Tibial nerve (tissue), 4 donors: ENCODE measurements around the gene GULP1. TPM values are rescaled to one million over a fixed set of nuclear protein-coding genes. Genes with fewer than 3 reads are reported as not detected.

ENCODE experiments used
- DNase-seq, 2 donors: peaks; one replicate each; pipeline ENCODE4 v3.0.0-alpha.2; 2019; ENCODE audit warnings: low spot score in 2 of 2
- H3K27ac ChIP-seq, 4 donors: fragments of 200-600 bp; sonication (generic) in 3 of 4; one replicate each; pipeline ENCODE4 v1.5.1; 2017 to 2019; ENCODE audit warnings: mild to moderate bottlenecking in 1 of 4
- H3K27me3 ChIP-seq, 2 donors: fragments of 200-600 bp; sonication (generic) in 1 of 2; one replicate each; pipeline versions ENCODE4 v1.5.1 to v1.6.0; 2017 to 2019
- H3K36me3 ChIP-seq, 3 donors: fragments of 200-600 bp; sonication (generic); one replicate each; pipeline ENCODE4 v1.5.1; 2018 to 2019
- H3K4me1 ChIP-seq, 4 donors: fragments of 200-600 bp; sonication (generic) in 3 of 4; one replicate each; pipeline ENCODE4 v1.5.1; 2017 to 2019
- H3K4me3 ChIP-seq, 4 donors: fragments of 200-600 bp; sonication (generic) in 3 of 4; one replicate each; pipeline ENCODE4 v1.5.1; 2017 to 2019; ENCODE audit warnings: mild to moderate bottlenecking in 1 of 4, moderate library complexity in 1 of 4
- H3K9me3 ChIP-seq, 4 donors: fragments of 200-600 bp; sonication (generic) in 3 of 4; one replicate each; pipeline ENCODE4 v1.5.1; 2017 to 2019
- EP300 ChIP-seq, 2 donors: sonication (generic); formaldehyde crosslinking; IDR thresholded peaks; one replicate each; pipeline ENCODE4 v1.6.1; 2017; ENCODE audit warnings: antibody characterized with exemption in 2 of 2, mild to moderate bottlenecking in 1 of 2
- POLR2A ChIP-seq, 2 donors: fragments of 450-650 bp; IDR thresholded peaks; one replicate each; pipeline ENCODE4 v1.6.1; 2017; ENCODE audit warnings: antibody characterized with exemption in 2 of 2, mild to moderate bottlenecking in 2 of 2, moderate library complexity in 2 of 2
- WGBS, 2 donors: methylation state at CpG; one replicate each; pipeline ENCODE4 v1.1.5; 2018; 5-methylcytosine and 5-hydroxymethylcytosine counted together
- total RNA-seq, 4 donors: library from RNA; depleted of rRNA; stranded (reverse); fragments of >200 nt; gene quantifications; one replicate each; pipeline ENCODE4 v1.1.0, GENCODE V29; 2016
- TF ChIP-seq, protein P1 (sequence below), 5 experiments: fragments of 200-600 bp in 3 of 5; fragments of 450-650 bp in 2 of 5; sonication (generic) in 3 of 5; IDR thresholded peaks; one replicate each; pipeline ENCODE4 v1.5.1; 2016 to 2019; ENCODE audit warnings: antibody characterized with exemption in 5 of 5, mild to moderate bottlenecking in 3 of 5, moderate library complexity in 2 of 5

Gene GULP1
- total RNA-seq, 4 donors from 2014 or later: 63.4 to 89.2 (median 78.1) TPM

DNA sequence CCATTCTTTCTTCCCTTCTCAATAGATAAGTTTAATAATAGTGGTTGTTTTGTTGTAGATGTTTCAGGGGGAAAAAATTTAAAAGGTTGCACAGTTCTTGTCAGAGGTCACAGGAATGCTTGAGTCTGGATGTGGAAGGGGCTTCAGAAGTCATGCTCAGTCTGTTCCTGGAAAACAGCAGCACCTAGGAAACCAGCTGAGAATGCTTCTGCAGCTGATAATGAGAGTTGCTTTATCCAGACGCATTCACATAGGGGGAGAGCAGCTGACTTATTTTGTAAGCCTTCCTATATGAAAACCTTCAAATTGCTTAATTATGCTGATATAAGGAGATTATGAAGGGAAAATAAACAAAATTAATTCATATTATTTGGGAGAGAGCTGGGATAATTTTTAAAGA lies 235.5 kb downstream of the GULP1 start:
- Histone ChIP-seq H3K4me1 (peaks cover 0 to 47% (median 11%) of the 10 kb centered on the region in 4 donors), H3K27ac (peak overlapping the region; percentile 19 to 77 (median 46)), H3K9me3 (no peaks in the 10 kb centered on the region), H3K36me3 (peaks cover 0 to 9% (median 0%) of the 10 kb centered on the region in 3 donors), H3K4me3 (peak overlapping the region in 3 of 4 donors; percentile 3 to 18 (median 13)), H3K27me3 (no peaks in the 10 kb centered on the region)
- no peak for TF ChIP-seq EP300 (IDR thresholded peaks at IDR 0.05)
- TF ChIP-seq, protein P1, sequence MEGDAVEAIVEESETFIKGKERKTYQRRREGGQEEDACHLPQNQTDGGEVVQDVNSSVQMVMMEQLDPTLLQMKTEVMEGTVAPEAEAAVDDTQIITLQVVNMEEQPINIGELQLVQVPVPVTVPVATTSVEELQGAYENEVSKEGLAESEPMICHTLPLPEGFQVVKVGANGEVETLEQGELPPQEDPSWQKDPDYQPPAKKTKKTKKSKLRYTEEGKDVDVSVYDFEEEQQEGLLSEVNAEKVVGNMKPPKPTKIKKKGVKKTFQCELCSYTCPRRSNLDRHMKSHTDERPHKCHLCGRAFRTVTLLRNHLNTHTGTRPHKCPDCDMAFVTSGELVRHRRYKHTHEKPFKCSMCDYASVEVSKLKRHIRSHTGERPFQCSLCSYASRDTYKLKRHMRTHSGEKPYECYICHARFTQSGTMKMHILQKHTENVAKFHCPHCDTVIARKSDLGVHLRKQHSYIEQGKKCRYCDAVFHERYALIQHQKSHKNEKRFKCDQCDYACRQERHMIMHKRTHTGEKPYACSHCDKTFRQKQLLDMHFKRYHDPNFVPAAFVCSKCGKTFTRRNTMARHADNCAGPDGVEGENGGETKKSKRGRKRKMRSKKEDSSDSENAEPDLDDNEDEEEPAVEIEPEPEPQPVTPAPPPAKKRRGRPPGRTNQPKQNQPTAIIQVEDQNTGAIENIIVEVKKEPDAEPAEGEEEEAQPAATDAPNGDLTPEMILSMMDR (IDR thresholded peaks at IDR 0.05): no peak
- TF ChIP-seq POLR2A (IDR thresholded peaks at IDR 0.05): no peak
- DNase-seq: no peak
- 20 to 32% methylated on average over 1 of the region's 1 CpG for WGBS, 2 donors

DNA sequence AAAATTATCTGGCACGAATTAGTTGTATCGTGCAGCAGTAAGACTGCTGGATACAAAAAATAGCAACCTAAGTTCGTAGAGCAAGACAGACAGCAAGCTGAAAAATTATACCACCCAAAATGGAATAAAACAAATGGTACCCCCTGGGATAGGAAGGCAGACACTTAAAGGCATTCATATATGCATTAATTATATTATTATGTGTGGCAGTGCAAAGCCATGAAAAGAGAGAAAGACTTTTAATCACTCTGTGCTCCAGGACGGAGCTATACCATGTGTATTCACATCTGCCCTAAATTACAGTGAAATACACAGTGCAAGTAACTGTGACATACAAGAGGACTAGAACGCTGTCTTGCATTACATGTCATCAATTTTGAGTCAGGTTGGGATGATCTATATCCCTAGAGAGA lies 235.9 kb downstream of the GULP1 start:
- Histone ChIP-seq H3K9me3 (no peaks in the 10 kb centered on the region), H3K36me3 (peaks cover 0 to 9% (median 0%) of the 10 kb centered on the region in 3 donors), H3K4me3 (peak overlapping the region in 3 of 4 donors; percentile 3 to 18 (median 13)), H3K27me3 (no peaks in the 10 kb centered on the region), H3K27ac (peak overlapping the region; percentile 19 to 77 (median 46)), H3K4me1 (peaks cover 0 to 47% (median 11%) of the 10 kb centered on the region in 4 donors)
- no peak for DNase-seq
- TF ChIP-seq, protein P1 (IDR thresholded peaks at IDR 0.05): no peak
- TF ChIP-seq POLR2A (IDR thresholded peaks at IDR 0.05): no peak
- no peak for TF ChIP-seq EP300 (IDR thresholded peaks at IDR 0.05)
- WGBS, 2 donors: 23 to 32% methylated on average over 5 of the region's 5 CpGs

DNA sequence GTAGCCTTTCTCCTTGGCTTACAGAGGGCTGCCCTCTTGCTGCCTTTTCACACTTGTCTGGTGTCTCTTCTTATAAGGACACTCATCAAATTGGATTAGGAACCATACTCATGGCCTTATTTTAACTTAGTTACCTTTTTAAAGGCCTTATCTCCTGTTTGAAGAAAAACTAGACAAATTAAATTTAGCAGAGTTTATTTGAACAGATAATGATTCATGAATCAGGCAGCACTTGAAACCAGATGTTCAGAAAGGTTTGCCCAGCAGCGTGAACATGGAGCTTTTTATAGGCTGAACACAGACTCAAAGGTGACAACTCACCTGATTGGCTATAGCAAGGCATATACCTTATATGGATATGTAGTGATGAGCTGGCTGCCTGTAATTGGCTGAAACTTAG lies 238.0 kb downstream of the GULP1 start:
- Histone ChIP-seq H3K36me3 (peaks cover 0 to 9% (median 0%) of the 10 kb centered on the region in 3 donors), H3K4me3 (no peak overlapping the region), H3K27ac (no peak overlapping the region), H3K27me3 (no peaks in the 10 kb centered on the region), H3K4me1 (peaks cover 0 to 38% (median 11%) of the 10 kb centered on the region in 4 donors), H3K9me3 (no peaks in the 10 kb centered on the region)
- DNase-seq: no peak
- WGBS, 2 donors: 96 to 100% methylated on average over 1 of the region's 1 CpG
- TF ChIP-seq POLR2A (IDR thresholded peaks at IDR 0.05) (no peak), EP300 (IDR thresholded peaks at IDR 0.05) (no peak)
- TF ChIP-seq, protein P1 (IDR thresholded peaks at IDR 0.05): no peak

DNA sequence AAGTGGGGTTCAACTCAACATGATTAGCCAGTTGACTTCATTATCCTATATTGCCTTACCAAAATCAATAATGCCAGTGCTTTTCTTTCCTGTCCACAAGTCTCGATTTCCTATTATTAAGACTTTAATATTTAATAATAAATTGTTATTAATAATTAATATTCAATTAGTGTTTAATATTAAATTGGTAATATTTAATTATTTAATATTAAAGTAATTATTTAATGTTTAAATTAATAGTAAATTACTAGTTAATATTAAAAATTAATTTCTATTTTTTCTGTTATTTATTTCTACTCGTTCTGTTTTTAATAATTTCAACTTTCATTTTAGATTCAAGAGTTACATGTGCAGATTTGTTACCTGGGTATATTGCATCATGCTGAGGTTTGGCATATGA lies 243.2 kb downstream of the GULP1 start:
- Histone ChIP-seq H3K9me3 (peaks cover 0 to 12% (median 0%) of the 10 kb centered on the region in 4 donors), H3K4me3 (no peak overlapping the region), H3K36me3 (peaks cover 0 to 17% (median 0%) of the 10 kb centered on the region in 3 donors), H3K27ac (no peak overlapping the region), H3K4me1 (no peaks in the 10 kb centered on the region), H3K27me3 (no peaks in the 10 kb centered on the region)
- 94 to 95% methylated on average over 2 of the region's 2 CpGs for WGBS, 2 donors
- TF ChIP-seq POLR2A (IDR thresholded peaks at IDR 0.05) (no peak), EP300 (IDR thresholded peaks at IDR 0.05) (no peak)
- TF ChIP-seq, protein P1 (IDR thresholded peaks at IDR 0.05): no peak
- DNase-seq: no peak

DNA sequence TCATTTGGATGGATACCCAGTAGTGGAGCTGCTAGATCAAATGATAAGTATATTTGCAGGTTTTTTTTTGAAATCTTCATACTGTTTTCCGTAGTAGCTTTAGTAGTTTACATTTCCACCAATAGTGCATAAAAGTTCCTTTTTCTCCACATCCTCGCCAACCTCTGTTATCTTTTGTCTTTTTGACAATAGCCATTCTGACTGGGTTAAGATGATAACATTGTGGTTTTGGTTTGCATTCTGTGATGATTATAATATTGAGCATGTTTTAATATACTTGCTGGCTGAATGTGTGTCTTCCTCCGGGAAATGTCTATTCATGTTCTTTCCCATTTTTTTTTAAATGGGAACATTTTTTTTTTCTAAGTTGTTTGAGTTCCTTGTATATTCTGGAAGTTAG lies 260.0 kb downstream of the GULP1 start:
- no peaks in the 10 kb centered on the region for H3K27me3 ChIP-seq
- H3K4me3 ChIP-seq: no peak overlapping the region
- no peaks in the 10 kb centered on the region for H3K9me3 ChIP-seq
- no peak overlapping the region for H3K27ac ChIP-seq
- peaks cover 0 to 11% (median 0%) of the 10 kb centered on the region in 4 donors for H3K4me1 ChIP-seq
- DNase-seq: no peak
- WGBS, 2 donors: 73 to 77% methylated on average over 3 of the region's 3 CpGs
- no peak for TF ChIP-seq POLR2A (IDR thresholded peaks at IDR 0.05)
- no peak for TF ChIP-seq EP300 (IDR thresholded peaks at IDR 0.05)
- TF ChIP-seq, protein P1 (IDR thresholded peaks at IDR 0.05): no peak
- H3K36me3 ChIP-seq: peaks cover 0 to 5% (median 0%) of the 10 kb centered on the region in 3 donors
